Measurements from ENCODE around the gene ACSM6.
"Not testable (repeated sequence)": the region's sequence is repeated elsewhere in the genome, so short reads cannot be mapped to it uniquely, and the experiment has no call there.

ACSM6 gene

GRCh38 chr10:95217476-95217875, 23.4 kb downstream of the ACSM6 start:
- DNase-seq, result no peak

- no peak for DNase-seq
These were observed 26.5 kb downstream of the ACSM6 start for GRCh38 chr10:95220539-95220938.

- no peak for DNase-seq
These were observed 27.1 kb downstream of the ACSM6 start for GRCh38 chr10:95221124-95221523.

GRCh38 chr10:95225136-95225535, 31.1 kb downstream of the ACSM6 start:
- no peak for DNase-seq

- not testable (repeated sequence) for DNase-seq
These were observed 35.1 kb downstream of the ACSM6 start for GRCh38 chr10:95228934-95229723.

- DNase-seq, result no peak
These were observed 35.9 kb downstream of the ACSM6 start for GRCh38 chr10:95229724-95230627.

- DNase-seq, result not testable (repeated sequence)
These were observed 36.9 kb downstream of the ACSM6 start for GRCh38 chr10:95230677-95231586.

- no peak for DNase-seq
These were observed 39.5 kb downstream of the ACSM6 start for GRCh38 chr10:95233377-95234034.

- DNase-seq, result no peak
These were observed 40.9 kb downstream of the ACSM6 start for GRCh38 chr10:95234951-95235350.

- no peak for DNase-seq
These were observed 41.6 kb downstream of the ACSM6 start for GRCh38 chr10:95235676-95236067.

GRCh38 chr10:95236068-95236903, 42.2 kb downstream of the ACSM6 start:
- no peak for DNase-seq

- no peak for DNase-seq
These were observed 43.5 kb downstream of the ACSM6 start for GRCh38 chr10:95237376-95238170.

GRCh38 chr10:95240096-95240495, 46.1 kb downstream of the ACSM6 start:
- DNase-seq, result not testable (repeated sequence)

- DNase-seq, result no peak
These were observed 46.8 kb downstream of the ACSM6 start for GRCh38 chr10:95240811-95241210.

- DNase-seq, result no peak
These were observed 47.5 kb downstream of the ACSM6 start for GRCh38 chr10:95241533-95241932.

- no peak for DNase-seq
These were observed 48.7 kb downstream of the ACSM6 start for GRCh38 chr10:95242581-95243317.

GRCh38 chr10:95243318-95243617, 49.2 kb downstream of the ACSM6 start:
- no peak for DNase-seq

- DNase-seq, result no peak
These were observed 50.1 kb downstream of the ACSM6 start for GRCh38 chr10:95244152-95244551.

GRCh38 chr10:95245425-95246055, 51.5 kb downstream of the ACSM6 start:
- no peak for DNase-seq
